Measurements from ENCODE around the gene NT5DC1. TPM values are rescaled to one million over a fixed set of nuclear protein-coding genes. Genes with fewer than 3 reads are reported as not detected.

Gene NT5DC1
- total and polyA plus RNA-seq, 12 donors, result 13.7 to 90.9 (median 36.3) TPM

DNA sequence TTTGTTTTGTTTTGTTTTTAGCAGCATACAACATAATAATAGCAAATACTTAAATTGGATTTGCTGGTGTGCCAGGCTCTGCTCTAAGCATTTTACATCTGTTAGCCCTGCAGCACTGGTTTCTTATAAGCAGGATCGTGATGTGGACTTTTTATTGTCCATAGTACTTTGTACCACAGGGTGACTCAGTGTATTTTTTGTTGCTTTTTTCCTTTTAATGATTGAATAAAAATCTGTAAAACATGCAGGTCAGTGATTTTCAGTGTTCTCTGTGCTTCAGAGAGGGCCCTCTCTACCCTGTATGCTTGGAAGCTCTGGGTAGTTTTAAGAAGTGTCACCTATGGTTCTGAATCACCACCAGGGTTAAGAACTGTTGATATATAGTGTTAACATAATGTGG is 4.0 kb downstream of the NT5DC1 start:
- TF ChIP-seq, protein P1, sequence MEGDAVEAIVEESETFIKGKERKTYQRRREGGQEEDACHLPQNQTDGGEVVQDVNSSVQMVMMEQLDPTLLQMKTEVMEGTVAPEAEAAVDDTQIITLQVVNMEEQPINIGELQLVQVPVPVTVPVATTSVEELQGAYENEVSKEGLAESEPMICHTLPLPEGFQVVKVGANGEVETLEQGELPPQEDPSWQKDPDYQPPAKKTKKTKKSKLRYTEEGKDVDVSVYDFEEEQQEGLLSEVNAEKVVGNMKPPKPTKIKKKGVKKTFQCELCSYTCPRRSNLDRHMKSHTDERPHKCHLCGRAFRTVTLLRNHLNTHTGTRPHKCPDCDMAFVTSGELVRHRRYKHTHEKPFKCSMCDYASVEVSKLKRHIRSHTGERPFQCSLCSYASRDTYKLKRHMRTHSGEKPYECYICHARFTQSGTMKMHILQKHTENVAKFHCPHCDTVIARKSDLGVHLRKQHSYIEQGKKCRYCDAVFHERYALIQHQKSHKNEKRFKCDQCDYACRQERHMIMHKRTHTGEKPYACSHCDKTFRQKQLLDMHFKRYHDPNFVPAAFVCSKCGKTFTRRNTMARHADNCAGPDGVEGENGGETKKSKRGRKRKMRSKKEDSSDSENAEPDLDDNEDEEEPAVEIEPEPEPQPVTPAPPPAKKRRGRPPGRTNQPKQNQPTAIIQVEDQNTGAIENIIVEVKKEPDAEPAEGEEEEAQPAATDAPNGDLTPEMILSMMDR (IDR thresholded peaks at IDR 0.05), result no peak
- Histone ChIP-seq H3K4me1 (replicated peaks in 1 of 2) (peaks cover 30 to 63% of the 10 kb centered on the region in 2 donors), H3K9me3 (replicated peaks in 1 of 3) (no peaks in the 10 kb centered on the region), H3K36me3 (replicated peaks in 1 of 2) (peaks cover 0 to 12% of the 10 kb centered on the region in 2 donors), H3K4me3 (no peak overlapping the region), H3K27me3 (no peaks in the 10 kb centered on the region), H3K27ac (no peak overlapping the region)
- intact Hi-C loops (cut with DNase I), result no loop called here
- no peak for DNase-seq
- 93 to 100% (median 96%) methylated on average over 1 of the region's 1 CpG for WGBS, 4 donors

DNA sequence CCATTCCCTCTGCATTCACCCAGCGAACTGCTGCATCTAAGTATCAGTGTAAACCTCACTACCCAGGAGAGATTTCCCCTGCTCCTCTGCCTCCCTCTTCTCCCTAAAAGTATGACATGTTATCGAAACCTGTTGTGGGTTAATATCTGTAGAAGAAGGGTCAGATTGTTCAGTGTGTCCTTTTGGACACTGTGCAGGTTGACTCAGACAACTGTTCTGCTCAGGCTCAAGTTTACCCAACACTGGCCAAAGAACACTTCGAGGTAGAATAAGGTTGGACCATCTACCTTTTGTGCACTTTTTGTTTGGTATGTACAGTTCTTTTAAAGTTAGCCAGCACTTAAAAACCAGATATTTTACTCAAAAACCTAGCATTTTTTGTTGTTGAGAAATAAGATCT is 4.6 kb downstream of the NT5DC1 start:
- Histone ChIP-seq H3K4me1 (replicated peaks in 1 of 2) (peaks cover 25 to 58% of the 10 kb centered on the region in 2 donors), H3K4me3 (no peak overlapping the region), H3K27me3 (no peaks in the 10 kb centered on the region), H3K9me3 (replicated peaks in 1 of 3) (no peaks in the 10 kb centered on the region), H3K36me3 (replicated peaks in 1 of 2) (peaks cover 0 to 18% of the 10 kb centered on the region in 2 donors), H3K27ac (no peak overlapping the region)
- WGBS, 4 donors, result 88 to 98% (median 91%) methylated on average over 3 of the region's 3 CpGs
- intact Hi-C loops (cut with DNase I), result no loop called here
- DNase-seq, result no peak
- no peak for TF ChIP-seq POLR2A (IDR thresholded peaks at IDR 0.05)
- TF ChIP-seq, protein P1 (IDR thresholded peaks at IDR 0.05), result no peak

DNA sequence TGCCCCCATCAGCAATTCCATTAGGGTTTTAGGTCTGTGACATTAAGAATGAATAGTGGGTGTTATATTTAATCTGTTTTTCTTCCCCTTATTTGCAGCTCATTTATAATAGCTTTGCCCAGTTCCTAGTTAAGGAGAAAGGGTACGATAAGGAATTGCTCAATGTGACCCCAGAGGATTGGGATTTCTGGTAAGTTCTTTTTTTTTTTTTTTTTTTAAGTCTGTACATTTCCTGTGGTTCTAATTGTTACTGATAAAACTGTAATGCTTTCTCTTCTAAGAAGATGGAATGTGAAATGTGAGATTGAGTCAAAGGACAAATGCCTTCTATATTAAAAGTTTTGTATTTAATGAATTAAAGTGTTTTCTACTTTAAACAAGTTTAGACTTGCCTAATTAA is 5.5 kb downstream of the NT5DC1 start:
- H3K36me3 ChIP-seq (replicated peaks in 1 of 2), result peaks cover 0 to 27% of the 10 kb centered on the region in 2 donors
- intact Hi-C loops (cut with DNase I), result no loop called here

DNA sequence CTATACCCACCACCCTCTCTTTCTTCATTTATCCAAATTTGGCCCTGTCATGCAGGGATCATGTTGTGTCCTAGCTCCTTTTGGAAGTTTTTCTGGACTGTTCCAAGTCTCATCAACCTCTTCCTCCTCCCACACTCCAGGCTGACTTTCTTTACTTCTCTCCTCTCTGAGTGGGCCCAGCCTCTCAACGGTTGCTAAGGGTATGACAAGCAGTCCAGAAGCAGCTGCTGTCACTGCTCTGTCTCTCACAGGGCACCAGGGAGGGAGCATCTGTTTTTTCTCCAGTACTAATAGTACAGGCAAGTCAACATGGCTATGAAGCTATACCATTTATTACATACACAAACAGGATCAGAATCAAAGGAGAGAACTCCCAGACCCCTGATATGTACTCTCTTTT is 8.2 kb downstream of the NT5DC1 start:
- Histone ChIP-seq H3K4me3 (no peak overlapping the region), H3K36me3 (replicated peaks in 1 of 2) (peaks cover 0 to 34% of the 10 kb centered on the region in 2 donors), H3K27me3 (no peaks in the 10 kb centered on the region), H3K4me1 (replicated peaks in 1 of 2) (peaks cover 7 to 32% of the 10 kb centered on the region in 2 donors), H3K9me3 (replicated peaks in 1 of 3) (no peaks in the 10 kb centered on the region), H3K27ac (no peak overlapping the region)
- DNase-seq, result no peak
- no peak for TF ChIP-seq POLR2A (IDR thresholded peaks at IDR 0.05)
- TF ChIP-seq, protein P1 (IDR thresholded peaks at IDR 0.05), result no peak
- WGBS, 4 donors, result 39 to 57% (median 40%) methylated on average over 1 of the region's 1 CpG
- intact Hi-C loops (cut with DNase I), result no loop called here

More for the DNA sequence above, 5.5 kb downstream of the NT5DC1 start:
- DNase-seq, result no peak
- Histone ChIP-seq H3K27me3 (no peaks in the 10 kb centered on the region), H3K9me3 (replicated peaks in 1 of 3) (no peaks in the 10 kb centered on the region), H3K4me3 (no peak overlapping the region), H3K27ac (peak overlapping the region in 2 of 5 donors; percentile 3 to 17), H3K4me1 (replicated peaks in 1 of 2) (peaks cover 25 to 58% of the 10 kb centered on the region in 2 donors)
- WGBS, 4 donors, result 5 to 18% (median 13%) methylated on average over 1 of the region's 1 CpG
- TF ChIP-seq, protein P1 (IDR thresholded peaks at IDR 0.05), result no peak
- no peak for TF ChIP-seq POLR2A (IDR thresholded peaks at IDR 0.05)

All from adrenal gland (tissue), 12 donors.